Liver (tissue), 3 donors: Measurements from ENCODE around the gene ITGBL1.

ENCODE experiments used
- ATF3 ChIP-seq: IDR thresholded peaks from 2 replicates; pipeline ENCODE4 v1.6.1; 2016; ENCODE audit warnings: antibody characterized with exemption
- CTCF ChIP-seq: fragments of 150-350 bp; IDR thresholded peaks from 2 replicates; pipeline ENCODE4 v1.5.1; 2017; ENCODE audit warnings: improper control_type of control experiment, low read depth, low read length; ENCODE audit not compliant: missing input control
- REST ChIP-seq: IDR thresholded peaks from 2 replicates; pipeline ENCODE4 v1.6.1; 2016; ENCODE audit warnings: antibody characterized with exemption, mild to moderate bottlenecking
- donor health status: healthy.
- donor health status: healthy.

GRCh38 chr13:101579281-101579802, 126.9 kb downstream of the ITGBL1 start:
- no peak for TF ChIP-seq CTCF
- TF ChIP-seq REST: no peak
- no peak for TF ChIP-seq ATF3
